DMS53 (cell line): Measurements from ENCODE around the gene TAB2.
"Not testable (repeated sequence)": the region's sequence is repeated elsewhere in the genome, so short reads cannot be mapped to it uniquely, and the experiment has no call there.

Experiments used
- DNase-seq: peaks from one replicate; lab custom pipeline; 2025; lab: John Stamatoyannopoulos, UW

TAB2 gene

DNA sequence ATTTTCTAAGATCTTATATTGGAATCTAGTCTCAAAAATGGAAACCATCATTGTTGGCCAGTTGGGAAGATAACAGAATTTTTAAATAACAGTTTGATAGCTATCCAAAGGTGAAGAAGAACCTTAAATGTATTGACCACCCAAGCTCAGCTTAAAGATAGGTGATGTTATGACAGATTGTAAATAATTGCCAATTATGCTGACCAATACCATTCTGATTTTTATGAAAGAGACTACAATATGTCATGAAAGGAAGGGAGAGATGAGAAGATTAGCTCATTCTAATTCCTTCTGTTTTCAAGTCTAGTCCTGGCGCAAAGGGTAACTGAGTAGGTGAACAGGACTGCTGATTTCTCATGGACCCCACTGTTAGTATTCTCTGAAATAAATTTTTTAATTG lies 5.7 kb upstream of the TAB2 start:
- no peak for DNase-seq

DNA sequence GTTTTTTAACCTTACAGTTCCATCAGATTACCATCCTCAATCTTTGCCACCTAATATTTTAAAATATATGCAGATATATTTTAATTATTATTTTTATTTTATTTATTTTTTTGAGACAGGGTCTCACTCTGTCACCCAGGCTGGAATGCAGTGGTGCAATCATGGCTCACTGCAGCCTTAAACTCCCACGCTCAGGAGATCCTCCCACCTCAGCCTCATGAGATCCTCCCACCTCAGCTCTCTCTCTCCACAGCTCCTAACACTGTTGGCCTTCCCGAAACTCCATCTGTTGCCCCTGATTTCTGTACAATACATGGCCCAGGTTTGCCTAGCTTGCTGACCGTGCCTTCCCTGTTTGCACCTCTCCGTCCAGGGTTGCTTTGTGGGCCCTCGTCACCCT lies 4.4 kb upstream of the TAB2 start:
- no peak for DNase-seq

- DNase-seq: no peak
These were observed 3.7 kb upstream of the TAB2 start for GRCh38 chr6:149313861-149314260.

GRCh38 chr6:149314325-149314905 lies 3.1 kb upstream of the TAB2 start:
- DNase-seq: no peak

DNA sequence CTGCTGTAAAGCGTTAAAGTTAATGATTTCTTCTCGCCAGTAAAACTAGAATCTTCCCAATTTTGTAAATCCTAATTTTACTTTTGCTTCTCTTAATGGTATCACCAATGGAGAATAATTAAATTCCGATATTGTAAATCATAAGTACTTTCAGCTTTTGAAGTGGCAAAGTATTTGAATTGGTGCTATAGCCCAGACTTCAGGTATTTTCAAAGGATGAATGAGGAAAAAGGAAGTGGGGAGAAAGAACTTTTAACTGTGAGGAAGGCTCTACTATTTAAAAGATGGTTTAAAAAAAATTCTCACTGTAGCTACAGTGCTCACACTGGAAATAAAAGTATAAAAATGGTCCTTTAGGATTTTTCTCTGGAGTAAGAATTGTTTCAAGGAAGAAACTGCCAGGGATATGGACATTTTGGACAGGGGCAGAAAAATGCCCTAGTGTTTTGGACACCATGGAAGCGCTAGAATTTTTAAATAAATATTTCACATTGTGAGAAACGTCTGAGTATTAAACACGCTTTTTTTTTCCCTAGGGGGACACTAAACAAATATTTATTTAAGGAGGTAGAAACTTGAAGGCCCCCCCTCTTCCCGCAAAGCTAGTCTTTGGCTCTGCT lies 1.3 kb upstream of the TAB2 start:
- no peak for DNase-seq

DNA sequence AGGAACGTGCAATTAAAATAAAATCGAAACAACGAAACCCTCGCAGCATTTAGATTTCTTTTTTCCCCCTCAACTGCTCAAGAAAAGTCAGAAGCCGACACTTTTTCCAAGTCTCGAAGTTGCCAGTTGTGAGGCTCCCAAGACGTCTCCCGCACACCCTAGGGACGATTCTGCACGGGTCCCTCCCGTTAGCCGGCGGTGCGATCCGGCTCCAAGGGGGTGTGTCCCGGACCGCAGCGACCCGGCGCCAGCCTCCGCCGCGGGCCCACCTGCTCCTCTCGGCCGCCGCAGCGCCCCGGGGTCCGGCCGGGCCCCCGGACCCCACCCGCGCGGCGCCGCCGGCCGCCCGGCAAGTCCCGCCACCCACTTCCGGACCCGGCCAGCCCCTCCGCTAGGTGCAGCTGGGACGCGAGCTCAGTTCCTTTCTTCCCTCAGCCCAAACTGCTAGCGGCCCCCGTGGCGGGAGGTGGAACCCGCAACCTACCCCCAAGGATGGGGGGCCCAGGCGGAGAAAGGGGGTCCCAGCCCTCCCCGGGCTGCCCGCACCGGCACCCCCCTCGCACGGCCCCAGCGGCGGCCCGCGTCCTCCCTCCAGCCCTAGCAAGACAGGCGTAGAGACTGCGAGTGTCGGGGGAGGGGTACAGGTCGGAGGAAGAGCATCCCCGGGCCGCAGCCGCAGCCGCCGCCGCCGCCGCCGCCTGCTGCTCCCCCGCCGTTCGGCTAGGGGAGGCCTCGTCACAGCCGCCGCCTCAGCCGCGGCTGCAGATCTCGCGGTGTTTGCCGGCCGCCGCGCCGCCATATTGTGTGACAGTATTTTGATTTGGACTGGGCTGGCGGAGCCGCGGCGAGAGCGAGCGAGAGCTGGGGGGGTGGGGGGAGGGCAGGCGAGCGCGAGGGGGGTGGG lies 520 bp upstream of the TAB2 start:
- DNase-seq: peak; percentile 94

DNA sequence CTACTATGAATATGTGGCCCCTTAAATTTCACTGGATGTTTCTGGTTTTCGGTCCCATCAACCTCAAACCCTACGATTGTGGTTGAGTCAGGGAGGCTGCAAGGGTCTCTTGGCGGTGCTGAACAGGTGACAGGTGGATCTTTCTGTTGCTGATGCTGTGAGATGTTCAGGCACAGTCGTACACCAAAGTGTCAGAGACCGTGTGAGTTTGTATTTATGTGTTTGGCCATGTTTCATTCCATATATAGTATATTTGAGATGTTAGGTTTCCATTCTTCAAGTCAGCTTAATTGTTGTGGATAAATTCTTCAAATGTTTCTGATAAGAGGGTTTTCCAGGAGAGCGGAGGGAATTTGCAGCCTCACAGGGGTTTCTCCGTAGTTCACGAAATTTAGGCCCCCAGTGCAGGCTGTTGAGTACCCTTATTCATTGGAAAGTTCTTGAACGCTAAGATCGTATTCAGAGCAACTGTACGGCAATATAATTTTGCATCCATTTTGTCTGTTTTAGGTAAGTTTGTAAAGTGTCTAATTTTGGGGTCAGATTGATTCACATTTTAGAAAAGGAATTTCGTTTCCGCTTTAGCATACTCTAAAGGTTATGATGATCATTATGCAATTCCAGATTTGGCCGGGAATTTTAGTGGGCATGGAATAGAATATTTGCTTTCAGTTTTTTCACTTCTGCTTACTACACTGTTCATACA lies 1.2 kb downstream of the TAB2 start:
- peak; percentile 28 for DNase-seq

DNA sequence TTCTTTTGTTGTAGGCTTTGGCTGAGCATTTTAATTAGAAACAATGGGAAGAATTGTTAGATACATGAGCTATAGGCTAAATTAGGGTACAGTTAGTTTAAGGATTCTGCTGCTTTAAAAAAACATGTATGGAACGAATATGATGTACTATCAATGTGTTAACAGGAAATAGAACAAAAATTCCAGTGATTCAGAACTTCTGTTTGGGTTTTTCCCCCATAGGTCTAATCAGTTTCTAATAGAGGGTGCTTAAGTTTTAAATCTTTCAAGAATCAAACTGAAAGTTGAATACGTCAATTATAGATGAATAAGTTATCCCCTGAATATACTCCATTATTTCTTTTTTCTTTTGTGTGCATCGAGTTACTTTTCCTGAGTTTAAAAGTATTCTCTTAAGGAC lies 1.9 kb downstream of the TAB2 start:
- no peak for DNase-seq

DNA sequence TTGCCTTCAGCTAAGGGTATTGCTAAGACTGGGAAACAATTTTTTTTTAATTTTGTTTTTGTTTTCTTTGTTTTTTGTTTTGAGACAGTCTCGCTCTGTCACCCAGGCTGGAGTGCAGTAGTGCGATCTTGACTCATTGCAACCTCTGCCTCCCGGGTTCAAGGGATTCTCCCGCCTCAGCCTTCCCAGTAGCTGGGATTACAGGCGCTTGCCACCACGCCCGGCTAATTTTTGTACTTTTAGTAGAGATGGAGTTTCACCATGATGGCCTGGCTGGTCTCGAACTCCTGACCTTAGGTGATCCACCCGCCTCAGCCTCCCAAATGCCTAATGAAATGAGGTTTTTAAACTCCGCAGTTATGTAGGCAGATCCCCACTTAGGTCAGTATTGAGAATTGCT lies 2.5 kb downstream of the TAB2 start:
- DNase-seq: not testable (repeated sequence)

DNA sequence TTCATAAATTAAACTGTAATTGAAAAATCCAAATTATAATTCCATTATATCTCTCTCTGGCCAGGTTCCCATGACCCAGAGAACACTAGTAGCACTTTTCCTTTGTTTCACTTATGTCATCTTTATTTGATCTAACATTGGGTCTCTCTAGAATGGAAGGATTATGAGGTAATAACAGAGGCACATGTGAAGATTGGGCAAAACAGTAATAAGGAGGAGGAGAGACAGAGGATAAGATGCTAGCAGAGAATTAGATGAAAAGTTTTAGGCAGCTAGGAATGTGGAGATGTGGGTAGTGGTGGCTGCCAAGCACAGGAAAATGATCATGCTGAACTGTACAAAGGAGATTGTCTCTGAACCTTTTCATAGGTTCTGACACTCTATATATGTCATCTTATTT lies 3.3 kb downstream of the TAB2 start:
- no peak for DNase-seq

- DNase-seq: no peak
These were observed 5.8 kb downstream of the TAB2 start for GRCh38 chr6:149323353-149323752.

DNA sequence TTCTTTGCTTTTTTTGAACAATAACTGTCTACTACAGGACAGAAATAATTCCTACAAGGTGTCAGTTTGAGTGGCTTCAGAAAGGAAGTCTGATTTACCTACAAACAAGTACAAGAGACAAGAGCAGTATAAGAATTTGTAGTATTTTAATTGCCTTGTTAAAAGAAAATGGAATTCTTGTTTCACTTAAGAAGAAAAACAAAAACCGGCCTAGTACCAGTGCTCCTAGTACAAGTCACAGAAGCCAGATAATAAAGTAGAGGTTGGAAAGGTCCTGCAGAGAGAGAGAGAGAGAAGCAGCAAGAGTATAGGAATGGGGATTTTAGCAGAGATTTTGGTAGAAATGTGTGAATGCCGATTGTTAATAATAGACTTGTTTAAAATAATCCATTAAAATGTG lies 6.4 kb downstream of the TAB2 start:
- no peak for DNase-seq

DNA sequence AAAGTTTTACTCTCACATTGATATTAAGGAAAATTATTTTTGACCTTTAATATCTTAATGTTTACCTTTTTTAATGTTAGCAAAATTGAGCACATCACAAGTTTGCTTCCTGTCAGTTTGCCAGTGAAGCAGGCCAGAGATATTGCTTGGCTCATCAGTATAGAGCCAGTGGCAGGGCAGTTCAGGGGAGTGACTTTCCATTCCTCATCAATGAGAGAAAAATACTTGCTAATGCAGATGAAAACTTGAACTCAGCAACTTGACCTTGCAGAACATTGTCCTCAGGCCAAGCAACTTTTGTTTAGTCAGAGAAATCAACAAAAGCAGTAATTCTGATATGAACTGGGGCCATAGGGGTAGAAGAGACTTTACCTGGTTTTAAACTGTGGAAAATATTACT lies 6.9 kb downstream of the TAB2 start:
- no peak for DNase-seq

GRCh38 chr6:149325648-149326236 lies 8.2 kb downstream of the TAB2 start:
- DNase-seq: no peak

GRCh38 chr6:149327638-149328037 lies 10.1 kb downstream of the TAB2 start:
- DNase-seq: no peak

DNA sequence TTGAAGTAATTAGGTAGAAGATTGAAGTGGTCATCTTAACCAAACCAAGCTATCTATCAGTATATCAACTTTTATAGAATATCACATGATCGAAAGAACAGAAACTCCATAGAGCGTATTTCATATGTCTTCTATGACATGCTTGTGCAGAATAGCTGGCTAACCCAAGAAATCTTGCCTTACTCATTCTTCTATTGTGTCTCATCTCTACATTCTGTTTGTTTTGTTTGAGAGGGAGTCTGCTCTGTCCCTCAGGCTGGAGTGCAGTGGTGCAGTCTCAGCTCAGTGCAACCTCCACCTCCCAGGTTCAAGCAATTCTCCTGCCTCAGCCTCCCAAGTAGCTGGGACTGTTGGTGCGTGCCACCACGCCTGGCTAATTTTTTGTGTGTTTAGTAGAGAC lies 10.6 kb downstream of the TAB2 start:
- DNase-seq: no peak

DNA sequence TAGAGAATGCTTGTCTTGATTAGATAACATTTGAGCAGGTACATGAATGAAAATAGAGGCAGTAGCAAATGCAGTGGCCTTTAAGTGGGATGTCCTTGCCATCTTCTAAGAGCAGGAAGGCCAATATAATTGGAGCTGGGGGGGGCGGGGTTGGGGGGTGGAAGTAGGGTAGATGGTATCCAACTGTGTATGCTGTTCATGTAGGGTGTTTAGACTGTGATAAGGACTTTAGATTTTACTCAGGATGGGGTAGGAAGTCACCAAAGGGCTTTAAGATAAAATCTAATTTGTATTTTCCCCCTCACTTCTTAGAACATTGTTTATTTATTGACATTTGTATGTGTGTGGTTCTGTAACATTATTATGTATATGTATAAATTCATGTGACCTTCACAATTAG lies 12.0 kb downstream of the TAB2 start:
- DNase-seq: no peak

GRCh38 chr6:149330133-149330532 lies 12.6 kb downstream of the TAB2 start:
- no peak for DNase-seq

DNA sequence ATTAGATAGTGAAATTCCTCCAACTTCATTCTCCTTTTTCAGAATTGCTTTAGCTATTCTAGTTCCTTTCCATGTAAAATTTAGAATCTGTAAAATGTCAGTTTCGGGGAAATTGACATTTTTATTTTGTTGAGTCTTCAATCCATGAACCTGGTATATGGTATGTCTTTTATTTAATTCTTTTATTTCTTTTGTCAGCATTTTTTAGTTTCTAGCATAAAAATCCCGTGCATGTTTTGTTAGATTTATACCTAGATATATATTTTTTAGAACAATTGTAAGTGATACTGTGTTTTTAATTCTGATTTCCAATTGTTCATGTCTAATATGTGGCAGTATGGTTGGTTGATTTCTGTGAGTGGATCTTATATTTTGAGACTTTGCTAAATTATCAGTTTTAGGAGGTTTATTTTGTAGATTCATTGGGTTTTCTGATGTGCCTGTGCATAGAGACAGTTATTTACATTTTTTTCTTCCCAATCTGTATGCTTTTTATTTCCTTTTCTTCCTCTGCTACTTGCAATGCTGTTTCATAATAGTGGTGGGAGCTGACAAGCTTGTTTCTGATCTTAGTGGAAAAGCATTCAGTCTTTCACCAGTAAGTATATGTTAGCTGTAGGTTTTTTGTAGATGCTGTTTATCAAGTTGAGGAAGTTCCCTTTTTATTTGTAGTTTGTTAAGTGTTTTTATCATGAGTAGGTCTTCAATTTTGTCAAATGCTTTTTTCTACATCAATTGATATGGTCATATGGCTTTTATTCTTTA lies 13.7 kb downstream of the TAB2 start:
- no peak for DNase-seq

DNA sequence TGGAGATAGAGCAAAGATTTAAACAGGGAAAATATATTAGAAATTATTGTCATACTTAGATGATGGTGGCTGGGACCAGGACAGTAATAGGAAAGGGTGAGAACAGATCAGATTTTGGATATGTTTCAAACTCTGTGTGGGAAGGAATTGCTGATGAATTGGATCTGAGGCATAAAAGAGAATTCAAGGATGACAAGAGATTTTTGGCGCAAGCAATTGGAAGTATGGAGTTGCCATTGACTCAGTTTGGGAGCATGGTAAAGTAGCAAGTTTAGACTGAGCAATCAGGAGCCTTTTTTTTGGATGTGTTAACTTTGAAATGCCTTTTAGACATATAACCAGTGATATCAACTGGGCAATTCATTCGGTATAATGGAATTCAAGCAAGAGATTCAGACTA lies 14.4 kb downstream of the TAB2 start:
- no peak for DNase-seq

DNA sequence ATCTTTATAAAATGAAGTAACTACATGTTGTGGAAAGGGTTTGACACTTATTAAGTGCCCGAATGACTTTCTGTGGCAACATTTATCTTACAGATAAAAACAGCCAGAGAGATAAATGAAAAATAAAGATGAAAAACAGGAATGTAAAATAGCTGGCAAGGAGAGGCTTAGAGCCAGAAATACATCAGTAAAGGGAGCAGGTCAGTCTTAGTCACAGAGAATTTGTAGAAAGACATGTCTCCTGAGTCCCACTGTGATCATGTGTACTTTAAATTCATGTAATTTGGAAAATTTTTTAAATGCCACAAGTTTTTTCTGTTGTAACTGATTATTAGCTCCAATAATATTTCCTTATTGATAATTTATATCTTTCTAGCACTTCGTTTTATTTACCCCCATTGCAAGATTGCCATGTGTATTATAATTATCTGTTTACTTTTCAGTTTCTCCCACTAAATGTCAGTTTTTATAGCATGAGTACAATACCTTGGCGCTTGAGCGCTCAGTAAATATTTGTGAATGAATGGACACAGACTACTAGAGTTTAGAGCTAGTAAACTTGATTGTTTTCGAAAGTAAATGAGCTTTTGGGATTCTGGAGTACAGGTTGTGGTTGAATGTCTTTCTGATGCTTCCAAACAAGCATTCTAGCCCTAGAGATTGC lies 15.2 kb downstream of the TAB2 start:
- DNase-seq: peak; percentile 62
